Measurements from ENCODE around the gene PRSS35. TPM values are rescaled to one million over a fixed set of nuclear protein-coding genes. Genes with fewer than 3 reads are reported as not detected.
"Not testable (repeated sequence)": the region's sequence is repeated elsewhere in the genome, so short reads cannot be mapped to it uniquely, and the experiment has no call there.

The PRSS35 gene
- total RNA-seq, 1 donor from 2014 or later: 200 TPM

- no peak for DNase-seq (ENCODE audit: low spot score)
- Mint-ChIP-seq H3K4me3 (ENCODE audit: unreplicated experiment) (no peak overlapping the region), H3K9me3 (ENCODE audit: low read depth) (peaks cover 5% of the 10 kb centered on the region), H3K4me1 (ENCODE audit: low read depth) (no peaks in the 10 kb centered on the region), H3K27ac (ENCODE audit: unreplicated experiment) (peak overlapping the region; percentile 37), H3K36me3 (ENCODE audit: low read depth) (peaks cover 4% of the 10 kb centered on the region), H3K27me3 (ENCODE audit: low read depth) (peaks cover 26% of the 10 kb centered on the region)
- no peak for TF ChIP-seq CTCF (IDR thresholded peaks at IDR 0.05)
Observed at GRCh38 chr6:83536647-83537589, 24.6 kb downstream of the PRSS35 start.

DNA sequence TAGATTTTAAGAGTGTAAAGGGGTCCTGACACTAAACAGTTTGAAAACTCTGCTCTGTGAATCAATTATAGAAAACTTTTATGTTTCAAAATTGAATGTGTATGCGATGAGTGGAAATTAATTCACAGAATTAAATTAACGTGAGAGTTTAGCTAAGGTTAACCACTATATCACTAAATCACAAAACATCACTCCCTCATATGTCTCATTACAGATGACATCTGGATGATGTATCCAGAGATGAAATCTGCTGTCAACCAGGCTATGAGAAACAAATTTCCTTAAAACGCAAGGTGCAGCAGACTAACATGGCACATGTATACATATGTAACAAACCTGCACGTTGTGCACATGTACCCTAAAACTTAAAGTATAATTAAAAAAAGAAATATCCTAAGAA, 27.3 kb downstream of the PRSS35 start:
- Mint-ChIP-seq H3K27ac (ENCODE audit: unreplicated experiment) (no peak overlapping the region), H3K4me3 (ENCODE audit: unreplicated experiment) (no peak overlapping the region), H3K4me1 (ENCODE audit: low read depth) (no peaks in the 10 kb centered on the region), H3K9me3 (ENCODE audit: low read depth) (peaks cover 20% of the 10 kb centered on the region), H3K27me3 (ENCODE audit: low read depth) (peaks cover 47% of the 10 kb centered on the region), H3K36me3 (ENCODE audit: low read depth) (peaks cover 8% of the 10 kb centered on the region)
- no peak for TF ChIP-seq CTCF (IDR thresholded peaks at IDR 0.05)
- DNase-seq (ENCODE audit: low spot score): no peak

GRCh38 chr6:83546636-83547035, 34.3 kb downstream of the PRSS35 start:
- Mint-ChIP-seq H3K4me3 (ENCODE audit: unreplicated experiment) (no peak overlapping the region), H3K27me3 (ENCODE audit: low read depth) (peaks cover 56% of the 10 kb centered on the region), H3K4me1 (ENCODE audit: low read depth) (no peaks in the 10 kb centered on the region), H3K36me3 (ENCODE audit: low read depth) (peaks cover 11% of the 10 kb centered on the region), H3K27ac (ENCODE audit: unreplicated experiment) (no peak overlapping the region), H3K9me3 (ENCODE audit: low read depth) (peaks cover 57% of the 10 kb centered on the region)
- no peak for DNase-seq (ENCODE audit: low spot score)
- TF ChIP-seq CTCF (IDR thresholded peaks at IDR 0.05): no peak

DNA sequence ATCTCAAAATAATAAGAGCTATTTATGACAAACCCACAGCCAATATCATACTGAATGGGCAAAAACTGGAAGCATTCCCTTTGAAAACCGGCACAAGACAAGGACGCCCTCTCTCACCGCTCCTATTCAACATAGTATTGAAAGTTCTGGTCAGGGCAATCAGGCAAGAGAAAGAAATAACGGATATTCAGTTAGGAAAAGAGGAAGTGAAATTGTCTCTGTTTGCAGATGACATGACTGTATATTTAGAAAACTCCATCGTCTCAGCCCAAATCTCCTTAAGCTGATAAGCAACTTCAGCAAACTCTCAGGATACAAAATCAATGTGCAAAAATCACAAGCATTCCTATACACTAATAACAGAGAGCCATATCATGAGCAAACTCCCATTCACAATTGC, 38.1 kb downstream of the PRSS35 start:
- not testable (repeated sequence) for H3K27ac Mint-ChIP-seq (ENCODE audit: unreplicated experiment); H3K4me1 Mint-ChIP-seq (ENCODE audit: low read depth); H3K36me3 Mint-ChIP-seq (ENCODE audit: low read depth); H3K4me3 Mint-ChIP-seq (ENCODE audit: unreplicated experiment); DNase-seq (ENCODE audit: low spot score)
- H3K9me3 Mint-ChIP-seq (ENCODE audit: low read depth): peaks cover 34% of the 10 kb centered on the region
- H3K27me3 Mint-ChIP-seq (ENCODE audit: low read depth): peaks cover 50% of the 10 kb centered on the region

GRCh38 chr6:83551748-83552147, 39.4 kb downstream of the PRSS35 start:
- Mint-ChIP-seq H3K27me3 (ENCODE audit: low read depth) (peaks cover 47% of the 10 kb centered on the region), H3K9me3 (ENCODE audit: low read depth) (peaks cover 34% of the 10 kb centered on the region)
- H3K4me3 Mint-ChIP-seq (ENCODE audit: unreplicated experiment); H3K27ac Mint-ChIP-seq (ENCODE audit: unreplicated experiment); H3K36me3 Mint-ChIP-seq (ENCODE audit: low read depth); H3K4me1 Mint-ChIP-seq (ENCODE audit: low read depth); DNase-seq (ENCODE audit: low spot score): not testable (repeated sequence)

- H3K4me1 Mint-ChIP-seq (ENCODE audit: low read depth): no peaks in the 10 kb centered on the region
- no peaks in the 10 kb centered on the region for H3K36me3 Mint-ChIP-seq (ENCODE audit: low read depth)
- peaks cover 24% of the 10 kb centered on the region for H3K27me3 Mint-ChIP-seq (ENCODE audit: low read depth)
- no peak overlapping the region for H3K4me3 Mint-ChIP-seq (ENCODE audit: unreplicated experiment)
- peaks cover 2% of the 10 kb centered on the region for H3K9me3 Mint-ChIP-seq (ENCODE audit: low read depth)
- DNase-seq (ENCODE audit: low spot score): no peak
- H3K27ac Mint-ChIP-seq (ENCODE audit: unreplicated experiment): no peak overlapping the region
- no peak for TF ChIP-seq CTCF (IDR thresholded peaks at IDR 0.05)
Observed at GRCh38 chr6:83556871-83557270, 44.5 kb downstream of the PRSS35 start.

Measured in chondrocyte (in vitro differentiated cells).